HepG2 (cell line): ENCODE data around the gene PPP4R2. TPM values are rescaled to one million over a fixed set of nuclear protein-coding genes. Genes with fewer than 3 reads are reported as not detected.

ENCODE experiments used
- AGO1 ChIP-seq: fragments of 200-400 bp; formaldehyde crosslinking; IDR thresholded peaks from 2 replicates; pipeline ENCODE4 v1.6.1; 2017; ENCODE audit warnings: mild to moderate bottlenecking, low read depth, low read length, moderate library complexity; ENCODE audit not compliant: poor library complexity, severe bottlenecking
- ASH2L ChIP-seq: fragments of 300-600, 200-600 bp; sonication (generic); IDR thresholded peaks from 2 replicates; pipeline ENCODE4 v1.7.0; 2017; ENCODE audit warnings: low read depth, mild to moderate bottlenecking, moderate library complexity, mixed read lengths, low read length; ENCODE audit not compliant: insufficient read length
- CHCHD3 ChIP-seq: sonication (generic); formaldehyde crosslinking; IDR thresholded peaks from 2 replicates; pipeline ENCODE4 v1.8.0; 2022; ENCODE audit warnings: mild to moderate bottlenecking, missing genetic modification reagents, moderate library complexity
- CREM ChIP-seq, 2 experiments: sonication (generic) in 1 of 2; formaldehyde crosslinking in 1 of 2; IDR thresholded peaks; 2 replicates each; pipeline versions ENCODE4 v1.4.0 to v1.6.1; 2016 to 2020; ENCODE audit warnings: antibody characterized with exemption in 1 of 2, mild to moderate bottlenecking in 1 of 2, missing genetic modification reagents in 1 of 2
- ELF3 ChIP-seq: IDR thresholded peaks from 2 replicates; pipeline ENCODE4 v1.6.1; 2016; ENCODE audit warnings: missing genetic modification reagents, missing compliant biosample characterization
- FOSL2 ChIP-seq: sonication (generic); formaldehyde crosslinking; IDR thresholded peaks from 2 replicates; pipeline ENCODE4 v1.4.0; 2020; ENCODE audit warnings: missing genetic modification reagents
- FOXO1 ChIP-seq: sonication (generic); formaldehyde crosslinking; IDR thresholded peaks from 2 replicates; pipeline ENCODE4 v1.4.0; 2020; ENCODE audit warnings: missing genetic modification reagents
- FOXO4 ChIP-seq: sonication (generic); formaldehyde crosslinking; conservative IDR thresholded peaks from 2 replicates; pipeline ENCODE4 v1.8.1; 2023; ENCODE audit warnings: missing genetic modification reagents
- GATAD2A ChIP-seq: IDR thresholded peaks from 2 replicates; pipeline ENCODE4 v1.6.1; 2016
- HOMEZ ChIP-seq: IDR thresholded peaks from 2 replicates; pipeline ENCODE4 v1.6.1; 2016; ENCODE audit warnings: low read depth
- KLF13 ChIP-seq: sonication (generic); formaldehyde crosslinking; IDR thresholded peaks from 2 replicates; pipeline ENCODE4 v1.4.0; 2020; ENCODE audit warnings: mild to moderate bottlenecking, missing genetic modification reagents
- KLF6 ChIP-seq: IDR thresholded peaks from 2 replicates; pipeline ENCODE4 v1.8.0; 2016; ENCODE audit warnings: missing biosample characterization, missing genetic modification reagents
- MTF1 ChIP-seq: sonication (generic); formaldehyde crosslinking; IDR thresholded peaks from 2 replicates; pipeline ENCODE4 v1.5.0; 2020; ENCODE audit warnings: missing genetic modification reagents
- MYNN ChIP-seq: sonication (generic); formaldehyde crosslinking; IDR thresholded peaks from 2 replicates; pipeline ENCODE4 v1.4.0; 2020; ENCODE audit warnings: mild to moderate bottlenecking, low read depth, missing genetic modification reagents
- NFYB ChIP-seq: sonication (generic); formaldehyde crosslinking; IDR thresholded peaks from 2 replicates; pipeline ENCODE4 v1.4.0; 2020; ENCODE audit warnings: missing genetic modification reagents
- ONECUT2 ChIP-seq: sonication (generic); formaldehyde crosslinking; IDR thresholded peaks from 2 replicates; pipeline ENCODE4 v1.4.0; 2020; ENCODE audit warnings: missing genetic modification reagents
- REL ChIP-seq: sonication (generic); formaldehyde crosslinking; conservative IDR thresholded peaks from 2 replicates; pipeline ENCODE4 v1.8.0; 2022; ENCODE audit warnings: mild to moderate bottlenecking, missing genetic modification reagents, moderate library complexity
- RXRA ChIP-seq: sonication (generic); formaldehyde crosslinking; IDR thresholded peaks from 2 replicates; pipeline ENCODE4 v1.5.1; 2020; ENCODE audit warnings: missing genetic modification reagents
- SMYD3 ChIP-seq: sonication (generic); formaldehyde crosslinking; IDR thresholded peaks from 2 replicates; pipeline ENCODE4 v1.8.1; 2023; ENCODE audit warnings: mild to moderate bottlenecking, missing genetic modification reagents
- TGIF2 ChIP-seq: IDR thresholded peaks from 2 replicates; pipeline ENCODE4 v1.6.1; 2016; ENCODE audit warnings: control low read depth, missing compliant biosample characterization
- THRA ChIP-seq: sonication (generic); formaldehyde crosslinking; IDR thresholded peaks from 2 replicates; pipeline ENCODE4 v1.4.0; 2020; ENCODE audit warnings: missing genetic modification reagents, borderline replicate concordance
- ZBTB1 ChIP-seq: sonication (generic); formaldehyde crosslinking; IDR thresholded peaks from 2 replicates; pipeline ENCODE4 v1.4.0; 2020; ENCODE audit warnings: missing genetic modification reagents, borderline replicate concordance
- ZBTB26 ChIP-seq: IDR thresholded peaks from 2 replicates; pipeline ENCODE4 v1.6.1; 2016; ENCODE audit warnings: missing compliant biosample characterization, missing genetic modification reagents, borderline replicate concordance
- ZKSCAN5 ChIP-seq: sonication (generic); formaldehyde crosslinking; IDR thresholded peaks from 2 replicates; pipeline ENCODE4 v1.5.1; 2020; ENCODE audit warnings: mild to moderate bottlenecking, missing genetic modification reagents
- ZNF331 ChIP-seq: sonication (generic); formaldehyde crosslinking; IDR thresholded peaks from 2 replicates; pipeline ENCODE4 v1.4.0; 2020; ENCODE audit warnings: missing genetic modification reagents
- ZNF383 ChIP-seq: sonication (generic); formaldehyde crosslinking; IDR thresholded peaks from 2 replicates; pipeline ENCODE4 v1.4.0; 2020; ENCODE audit warnings: missing genetic modification reagents, mild to moderate bottlenecking, borderline replicate concordance
- ZNF709 ChIP-seq: sonication (generic); formaldehyde crosslinking; IDR thresholded peaks from 2 replicates; pipeline ENCODE4 v1.5.0; 2020; ENCODE audit warnings: mild to moderate bottlenecking, missing genetic modification reagents
- polyA plus RNA-seq, 8 experiments: library from polyadenylated mRNA; depleted of rRNA in 3 of 8; stranded (reverse) in 7 of 8; unstranded in 1 of 8; fragments of >200 nt; fragmentation: Illumina TruSeq in 4 of 8; extraction: Trizol in 4 of 8; gene quantifications; 2 replicates each; pipeline versions ENCODE4 v1.2.1 to v1.2.3, GENCODE V29; 2011 to 2016; ENCODE audit warnings: low read depth in 4 of 8, missing spikeins in 1 of 8, mixed read lengths in 1 of 8; ENCODE audit not compliant: insufficient read depth in 1 of 8
- total RNA-seq, 5 experiments: library from RNA; depleted of rRNA; stranded (reverse); fragments of >200 nt; fragmentation: Illumina TruSeq; extraction: Trizol; gene quantifications; 2 replicates each; pipeline ENCODE4 v1.2.3, GENCODE V29; 2016; ENCODE audit warnings: low read depth in 1 of 5

Gene PPP4R2
- total and polyA plus RNA-seq, 2 of the 13 experiments (the other 11 are each of a cell fraction or from before 2014, with no cell fraction given) = 22.3 to 161 TPM

DNA sequence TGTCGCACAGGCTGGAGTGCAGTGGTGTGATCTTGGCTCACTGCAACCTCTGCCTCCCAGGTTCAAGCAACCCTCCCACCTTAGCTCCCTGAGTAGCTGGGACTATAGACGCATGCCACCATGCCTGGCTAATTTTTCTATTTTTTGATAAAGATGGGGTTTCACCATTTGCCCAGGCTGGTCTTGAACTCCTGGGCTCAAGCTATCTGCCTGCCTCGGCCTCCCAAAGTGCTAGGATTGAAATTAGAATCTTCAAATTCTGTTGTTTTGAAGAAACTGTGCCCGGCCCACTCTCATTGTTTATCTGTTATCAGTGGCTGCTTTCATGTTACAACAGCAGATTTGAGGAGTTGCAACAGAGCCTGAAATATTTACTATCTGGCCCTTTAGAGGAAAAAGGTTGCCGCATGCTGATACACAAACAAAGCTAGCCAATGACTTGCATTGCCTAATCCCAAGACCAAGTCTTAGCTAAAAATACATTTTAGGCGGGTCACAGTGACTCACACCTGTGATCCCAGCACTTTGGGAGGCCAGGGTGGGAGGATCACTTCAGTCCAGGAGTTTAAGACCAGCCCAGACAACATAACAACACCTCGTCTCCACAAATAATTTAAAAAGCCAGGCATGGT lies 43.2 kb upstream of the PPP4R2 start (continued):
- TF ChIP-seq ZBTB26 (no peak), ZKSCAN5 (CRISPR knock-in tag) (no peak), FOSL2 (CRISPR knock-in tag) (peak; percentile 98), NFYB (CRISPR knock-in tag) (peak; percentile 70), CREM (IDR thresholded peaks at IDR 0.05) (peak; percentile 89), CREM (CRISPR knock-in tag; IDR thresholded peaks at IDR 0.05) (no peak), ELF3 (CRISPR knock-in tag) (peak; percentile 74), MTF1 (no peak), MYNN (no peak), HOMEZ (CRISPR knock-in tag) (peak; percentile 69; the same call in 1 of the 2 replicates), ONECUT2 (0 out of 2 replicates have a peak, but pooled peaks have one; percentile 15), KLF13 (CRISPR knock-in tag) (no peak), KLF6 (CRISPR knock-in tag) (peak; percentile 79), REL (CRISPR knock-in tag) (no peak), AGO1 (no peak), FOXO4 (no peak), TGIF2 (CRISPR knock-in tag) (no peak; the same call in 1 of the 2 replicates), SMYD3 (CRISPR knock-in tag) (no peak), ASH2L (peak; percentile 53), FOXO1 (CRISPR knock-in tag) (peak; percentile 92), ZBTB1 (no peak), CHCHD3 (CRISPR knock-in tag) (no peak), GATAD2A (CRISPR knock-in tag) (peak; percentile 97), THRA (peak; percentile 68), ZNF383 (CRISPR knock-in tag) (no peak), ZNF709 (CRISPR knock-in tag) (no peak), RXRA (peak; percentile 49; the same call in 1 of the 2 replicates), ZNF331 (peak; percentile 80; the same call in 1 of the 2 replicates)
